GM19193 (cell line): ENCODE data around the gene MPV17L2.

Experiments used
- POLR2A ChIP-seq: IDR thresholded peaks from 4 replicates; pipeline ENCODE4 v1.6.1; 2011; ENCODE audit not compliant: insufficient read depth, insufficient read length; ENCODE audit errors: extremely low read depth

Gene MPV17L2

GRCh38 chr19:18194554-18195238 lies 1.7 kb downstream of the MPV17L2 start:
- no peak for TF ChIP-seq POLR2A

- no peak for TF ChIP-seq POLR2A
Observed at GRCh38 chr19:18196511-18196845, 3.5 kb downstream of the MPV17L2 start.

DNA sequence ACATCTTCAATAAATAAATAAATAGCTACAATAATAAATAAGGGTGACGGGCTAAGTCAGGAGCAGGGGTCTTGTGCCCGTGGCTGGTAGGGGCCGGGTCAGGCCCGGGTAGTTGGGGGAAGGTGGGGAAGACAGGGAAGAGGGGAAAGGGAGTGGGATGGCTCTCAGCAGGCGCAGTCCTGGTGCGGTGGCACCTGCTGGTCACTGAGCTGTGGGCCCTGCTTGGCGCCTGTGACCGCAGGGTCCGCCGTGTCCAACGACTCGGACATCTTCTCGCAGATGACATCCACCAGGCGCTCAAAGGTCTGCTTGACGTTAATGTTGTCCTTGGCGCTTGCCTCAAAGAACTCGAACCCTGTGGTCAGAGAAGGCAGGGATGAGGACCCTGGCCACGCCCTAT lies 4.3 kb downstream of the MPV17L2 start:
- TF ChIP-seq POLR2A, result no peak

GRCh38 chr19:18197941-18198340 lies 4.9 kb downstream of the MPV17L2 start:
- no peak for TF ChIP-seq POLR2A

- TF ChIP-seq POLR2A, result no peak
Observed at GRCh38 chr19:18198374-18198773, 5.4 kb downstream of the MPV17L2 start.

DNA sequence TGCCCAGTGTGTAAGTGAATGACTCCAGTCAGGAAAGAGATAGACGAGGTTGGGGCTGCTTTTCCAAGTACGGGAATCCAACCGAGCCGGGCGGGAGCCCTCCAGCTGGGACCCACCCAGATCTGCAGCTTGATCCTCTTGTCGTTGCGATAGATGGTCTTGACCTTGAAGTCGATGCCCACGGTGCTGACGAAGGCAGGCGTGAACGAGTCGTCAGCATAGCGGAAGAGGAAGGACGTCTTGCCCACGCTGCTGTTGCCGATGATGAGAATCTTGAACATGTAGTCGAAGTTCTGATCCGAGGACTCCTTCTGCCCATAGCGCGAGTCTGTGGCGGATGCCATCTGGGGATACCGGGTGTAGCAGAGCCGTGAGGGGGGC lies 9.4 kb downstream of the MPV17L2 start:
- no peak for TF ChIP-seq POLR2A

GRCh38 chr19:18202778-18203407 lies 9.9 kb downstream of the MPV17L2 start:
- TF ChIP-seq POLR2A, result no peak

- TF ChIP-seq POLR2A, result no peak
Observed at GRCh38 chr19:18203408-18203862, 10.4 kb downstream of the MPV17L2 start.

- no peak for TF ChIP-seq POLR2A
Observed at GRCh38 chr19:18203863-18204393, 10.9 kb downstream of the MPV17L2 start, which contains the start of gene RAB3A. Gene RAB3A, minus strand, starts transcription at chr19:18204042. Its CDS starts 1,302 bp downstream, at chr19:18202740.

- no peak for TF ChIP-seq POLR2A
Observed at GRCh38 chr19:18204394-18205199, 11.6 kb downstream of the MPV17L2 start.

GRCh38 chr19:18205200-18205892 lies 12.3 kb downstream of the MPV17L2 start:
- TF ChIP-seq POLR2A, result no peak

GRCh38 chr19:18206018-18206417 lies 13.0 kb downstream of the MPV17L2 start:
- TF ChIP-seq POLR2A, result no peak

- TF ChIP-seq POLR2A, result no peak
Observed at GRCh38 chr19:18208098-18208951, 15.3 kb downstream of the MPV17L2 start.

DNA sequence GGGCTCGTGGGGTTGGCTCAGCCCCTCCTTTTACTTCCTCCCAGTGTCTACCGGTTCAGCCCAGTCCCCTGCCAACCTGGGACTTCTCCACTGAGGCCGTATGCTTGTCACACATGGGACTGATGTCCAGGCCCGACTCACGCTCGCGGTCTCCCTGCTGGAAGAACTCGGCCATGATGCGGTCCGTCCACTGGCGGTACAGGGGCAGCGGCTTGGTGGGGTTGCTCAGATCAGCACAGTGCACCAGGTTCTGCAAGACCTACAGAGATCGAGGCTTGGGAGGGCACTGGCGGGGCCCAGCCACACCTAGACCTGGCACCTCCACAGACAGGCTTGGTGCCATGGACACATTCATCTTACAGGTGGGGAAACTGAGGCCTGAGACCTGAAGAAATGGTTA lies 18.7 kb downstream of the MPV17L2 start:
- TF ChIP-seq POLR2A, result no peak

GRCh38 chr19:18214779-18215433 lies 21.9 kb downstream of the MPV17L2 start:
- TF ChIP-seq POLR2A, result no peak
